Activated CD4-positive, alpha-beta memory T cell treated with anti-CD3 and anti-CD28 coated beads for 36 hours (primary cell): Measurements from ENCODE around the gene MRPL14. TPM values are rescaled to one million over a fixed set of nuclear protein-coding genes. Genes with fewer than 3 reads are reported as not detected.

ENCODE experiments used
- CTCF ChIA-PET: fragments of 350-600 bp; sonication (Branson Sonifier 250); formaldehyde crosslinking; loops from one replicate; lab custom pipeline; 2021; ENCODE audit warnings: antibody characterized with exemption, inconsistent platforms; lab: Charles Lee
- POLR2A ChIA-PET: fragments of 350-600 bp; sonication (Branson Sonifier 250); formaldehyde crosslinking; loops from one replicate; lab custom pipeline; 2021; ENCODE audit warnings: antibody characterized with exemption; lab: Charles Lee
- DNase-seq: peaks from one replicate; pipeline ENCODE4 v3.0.0-alpha.2; 2020
- H3K27ac Mint-ChIP-seq: one replicate; pipeline ENCODE4 v1.8.0; 2021; ENCODE audit warnings: mixed read lengths
- H3K27me3 Mint-ChIP-seq: one replicate; pipeline ENCODE4 v1.8.0; 2021; ENCODE audit warnings: mixed read lengths
- H3K36me3 Mint-ChIP-seq: one replicate; pipeline ENCODE4 v1.8.0; 2021; ENCODE audit warnings: mixed read lengths
- H3K4me1 Mint-ChIP-seq: one replicate; pipeline ENCODE4 v1.8.0; 2021; ENCODE audit warnings: low read depth, mixed read lengths
- H3K4me3 Mint-ChIP-seq: one replicate; pipeline ENCODE4 v1.8.0; 2021; ENCODE audit warnings: mild to moderate bottlenecking, mixed read lengths
- H3K9me3 Mint-ChIP-seq: one replicate; pipeline ENCODE4 v1.8.0; 2021; ENCODE audit warnings: mixed read lengths
- intact Hi-C: fragments of 100-400 bp; cut with micrococcal nuclease; formaldehyde crosslinking; loops from one replicate; pipeline ENCODE4 v1.15.1; 2023
- total RNA-seq, 2 experiments: library from RNA; stranded (reverse); gene quantifications; one replicate each; pipeline ENCODE4 v1.2.3, GENCODE V29; 2021

Gene MRPL14
- total RNA-seq, 2 experiments from 2014 or later: 49.5 to 50.1 TPM

GRCh38 chr6:44076356-44077213 lies 50.7 kb downstream of the MRPL14 start:
- no peaks in the 10 kb centered on the region for H3K36me3 Mint-ChIP-seq
- intact Hi-C loops: loop anchor here (10.0 kb wide), 1 partner anchor 472 kb away; no protein-coding TSS in a partner anchor
- no peak for DNase-seq
- H3K9me3 Mint-ChIP-seq: no peaks in the 10 kb centered on the region
- no peak overlapping the region for H3K4me3 Mint-ChIP-seq
- peaks cover 15% of the 10 kb centered on the region for H3K4me1 Mint-ChIP-seq
- ChIA-PET CTCF (interaction anchor here (3.1 to 11.1 kb wide), 3 partner anchors 307 to 410 kb away, joined by 48 to 172 read pairs (median 55); partner anchors contain the start of gene VEGFA), POLR2A (no interaction called here)
- H3K27me3 Mint-ChIP-seq: peaks cover 10% of the 10 kb centered on the region
- no peak overlapping the region for H3K27ac Mint-ChIP-seq

GRCh38 chr6:44075647-44076355 lies 51.5 kb downstream of the MRPL14 start:
- Mint-ChIP-seq H3K4me1 (peaks cover 15% of the 10 kb centered on the region), H3K36me3 (no peaks in the 10 kb centered on the region), H3K9me3 (no peaks in the 10 kb centered on the region), H3K27ac (no peak overlapping the region), H3K27me3 (peaks cover 12% of the 10 kb centered on the region), H3K4me3 (no peak overlapping the region)
- POLR2A ChIA-PET: interaction anchor here (3.4 kb wide), 1 partner anchor 306 kb away, joined by 27 read pairs; the partner anchor contains the start of gene VEGFA
- intact Hi-C loops: loop anchor here (10.0 kb wide), 1 partner anchor 471 kb away; no protein-coding TSS in a partner anchor
- CTCF ChIA-PET: interaction anchor here (0.7 to 11.1 kb wide), 12 partner anchors 9 to 411 kb away, joined by 3 to 172 read pairs (median 10); partner anchors contain the start of gene VEGFA
- no peak for DNase-seq

- no peaks in the 10 kb centered on the region for H3K36me3 Mint-ChIP-seq
Observed at GRCh38 chr6:44074813-44075646, 52.2 kb downstream of the MRPL14 start.

GRCh38 chr6:44074439-44074812 lies 52.8 kb downstream of the MRPL14 start:
- peaks cover 15% of the 10 kb centered on the region for H3K4me1 Mint-ChIP-seq
- H3K36me3 Mint-ChIP-seq: no peaks in the 10 kb centered on the region
- no peaks in the 10 kb centered on the region for H3K9me3 Mint-ChIP-seq
- H3K27me3 Mint-ChIP-seq: peaks cover 14% of the 10 kb centered on the region
- ChIA-PET POLR2A (interaction anchor here (0.8 to 3.4 kb wide), 5 partner anchors 72 to 304 kb away, joined by 3 to 27 read pairs (median 4); partner anchors contain the start of gene VEGFA), CTCF (interaction anchor here (0.6 to 11.1 kb wide), 27 partner anchors 9 to 412 kb away, joined by 3 to 172 read pairs (median 4); partner anchors contain the start of gene VEGFA)
- peak overlapping the region; percentile 81 for H3K4me3 Mint-ChIP-seq
- peak; percentile 81 for DNase-seq
- H3K27ac Mint-ChIP-seq: peak overlapping the region; percentile 24
- intact Hi-C loops: loop anchor here (1.0 to 10.0 kb wide), 5 partner anchors 73 to 470 kb away; no protein-coding TSS in a partner anchor

More at GRCh38 chr6:44074813-44075646, 52.2 kb downstream of the MRPL14 start:
- CTCF ChIA-PET: interaction anchor here (0.6 to 11.1 kb wide), 26 partner anchors 8 to 412 kb away, joined by 3 to 172 read pairs (median 4); partner anchors contain the start of gene VEGFA
- POLR2A ChIA-PET: interaction anchor here (1.1 to 3.4 kb wide), 4 partner anchors 72 to 305 kb away, joined by 3 to 27 read pairs (median 6); partner anchors contain the start of gene VEGFA
- peak overlapping the region; percentile 24 for H3K27ac Mint-ChIP-seq
- no peaks in the 10 kb centered on the region for H3K9me3 Mint-ChIP-seq
- no peak overlapping the region for H3K4me3 Mint-ChIP-seq
- DNase-seq: no peak
- H3K4me1 Mint-ChIP-seq: peaks cover 15% of the 10 kb centered on the region
- H3K27me3 Mint-ChIP-seq: peaks cover 12% of the 10 kb centered on the region
- intact Hi-C loops: loop anchor here (1.0 to 10.0 kb wide), 5 partner anchors 74 to 470 kb away; no protein-coding TSS in a partner anchor

GRCh38 chr6:44073612-44074438 lies 53.4 kb downstream of the MRPL14 start:
- H3K4me1 Mint-ChIP-seq: peaks cover 15% of the 10 kb centered on the region
- intact Hi-C loops: loop anchor here (1.0 to 10.0 kb wide), 5 partner anchors 73 to 469 kb away; no protein-coding TSS in a partner anchor
- DNase-seq: peak; percentile 31
- H3K27me3 Mint-ChIP-seq: peaks cover 15% of the 10 kb centered on the region
- H3K36me3 Mint-ChIP-seq: no peaks in the 10 kb centered on the region
- H3K4me3 Mint-ChIP-seq: peak overlapping the region; percentile 81
- ChIA-PET POLR2A (interaction anchor here (0.5 to 3.4 kb wide), 8 partner anchors 34 to 846 kb away, joined by 3 to 27 read pairs (median 4); partner anchors contain the start of gene VEGFA), CTCF (interaction anchor here (0.6 to 11.1 kb wide), 25 partner anchors 9 to 428 kb away, joined by 3 to 172 read pairs (median 4); partner anchors contain the start of gene VEGFA)
- peak overlapping the region; percentile 77 for H3K27ac Mint-ChIP-seq
- no peaks in the 10 kb centered on the region for H3K9me3 Mint-ChIP-seq

- H3K27ac Mint-ChIP-seq: peak overlapping the region; percentile 75
- ChIA-PET CTCF (interaction anchor here (0.7 to 11.1 kb wide), 13 partner anchors 8 to 428 kb away, joined by 3 to 172 read pairs (median 10); partner anchors contain the start of gene VEGFA), POLR2A (interaction anchor here (0.6 to 3.4 kb wide), 4 partner anchors 33 to 630 kb away, joined by 3 to 27 read pairs (median 5); partner anchors contain the start of gene VEGFA)
- H3K36me3 Mint-ChIP-seq: no peaks in the 10 kb centered on the region
- intact Hi-C loops: loop anchor here (10.0 kb wide), 1 partner anchor 468 kb away; no protein-coding TSS in a partner anchor
- peak; percentile 86 for DNase-seq
- peaks cover 15% of the 10 kb centered on the region for H3K27me3 Mint-ChIP-seq
- no peaks in the 10 kb centered on the region for H3K9me3 Mint-ChIP-seq
- peaks cover 15% of the 10 kb centered on the region for H3K4me1 Mint-ChIP-seq
- peak overlapping the region; percentile 87 for H3K4me3 Mint-ChIP-seq
Observed at GRCh38 chr6:44072959-44073611, 54.2 kb downstream of the MRPL14 start.

GRCh38 chr6:44072452-44072958 lies 54.7 kb downstream of the MRPL14 start:
- H3K27me3 Mint-ChIP-seq: peaks cover 12% of the 10 kb centered on the region
- H3K4me1 Mint-ChIP-seq: peaks cover 15% of the 10 kb centered on the region
- no peak overlapping the region for H3K27ac Mint-ChIP-seq
- no peak for DNase-seq
- no peaks in the 10 kb centered on the region for H3K36me3 Mint-ChIP-seq
- ChIA-PET POLR2A (interaction anchor here (2.1 to 3.4 kb wide), 2 partner anchors 300 to 302 kb away, joined by 7 to 27 read pairs; partner anchors contain the start of gene VEGFA), CTCF (interaction anchor here (0.7 to 11.1 kb wide), 8 partner anchors 8 to 351 kb away, joined by 3 to 172 read pairs (median 20); partner anchors contain the start of gene VEGFA)
- no peaks in the 10 kb centered on the region for H3K9me3 Mint-ChIP-seq
- H3K4me3 Mint-ChIP-seq: peak overlapping the region; percentile 87
- intact Hi-C loops: loop anchor here (10.0 kb wide), 1 partner anchor 468 kb away; no protein-coding TSS in a partner anchor

- CTCF ChIA-PET: interaction anchor here (1.0 to 11.1 kb wide), 5 partner anchors 7 to 303 kb away, joined by 3 to 172 read pairs (median 4); partner anchors contain the start of gene VEGFA
- H3K36me3 Mint-ChIP-seq: no peaks in the 10 kb centered on the region
- peak overlapping the region; percentile 7 for H3K4me3 Mint-ChIP-seq
- no peaks in the 10 kb centered on the region for H3K9me3 Mint-ChIP-seq
- H3K4me1 Mint-ChIP-seq: peaks cover 15% of the 10 kb centered on the region
- no peak for DNase-seq
- intact Hi-C loops: loop anchor here (10.0 kb wide), 1 partner anchor 467 kb away; no protein-coding TSS in a partner anchor
- H3K27me3 Mint-ChIP-seq: peaks cover 12% of the 10 kb centered on the region
- H3K27ac Mint-ChIP-seq: no peak overlapping the region
- POLR2A ChIA-PET: no interaction called here
Observed at GRCh38 chr6:44071670-44072451, 55.4 kb downstream of the MRPL14 start.
